ENCODE results near the gene RMND5B.

Gene RMND5B

DNA sequence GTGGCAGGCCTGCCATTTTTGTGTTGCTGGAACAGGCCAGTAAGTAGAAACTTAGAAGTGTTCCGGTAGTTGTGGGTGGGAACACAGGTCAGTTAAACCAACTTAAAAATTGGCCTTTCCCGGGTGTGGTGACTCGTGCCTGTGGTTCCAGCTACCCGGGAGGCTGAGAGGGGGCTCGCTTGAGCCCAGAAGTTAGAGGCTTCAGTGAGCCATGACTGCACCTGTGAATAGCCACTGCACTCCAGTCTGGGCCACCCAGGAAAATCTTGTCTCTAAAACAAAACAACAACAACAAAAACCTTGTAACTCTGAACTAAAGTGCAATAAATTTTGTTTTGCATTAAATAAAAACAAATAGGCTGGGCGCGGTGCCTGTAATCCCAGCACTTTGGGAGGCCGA, 24.3 kb downstream of the RMND5B start:
- DNase-seq: no peak
- in situ Hi-C loops (cut with MboI; ENCODE audit: low pct_unique_long_range_greater_than_20kb, low sequenced_read_pairs): loop anchor here (10.0 kb wide), 1 partner anchor 80 kb away; no protein-coding TSS in a partner anchor

DNA sequence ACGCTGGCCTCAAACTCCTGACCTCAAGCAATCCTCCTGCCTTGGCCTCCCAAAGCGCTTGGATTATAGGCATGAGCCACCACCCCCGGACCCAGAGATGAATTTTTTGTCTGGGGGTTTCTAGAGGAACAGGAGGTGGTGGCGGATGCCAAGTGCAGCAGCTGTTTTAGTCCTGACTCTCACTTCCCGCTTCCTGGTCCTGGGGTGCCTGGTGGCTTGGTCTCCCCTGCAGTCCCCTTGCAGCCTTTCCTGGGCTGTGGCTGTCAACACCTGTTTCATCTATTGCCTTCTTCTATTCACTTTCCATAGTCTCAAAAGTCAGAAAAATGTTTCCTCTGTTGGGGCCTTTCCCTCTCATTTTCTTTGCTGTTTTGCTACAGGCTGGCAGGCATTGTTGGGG, 29.4 kb downstream of the RMND5B start:
- no peak for DNase-seq
- in situ Hi-C loops (cut with MboI; ENCODE audit: low pct_unique_long_range_greater_than_20kb, low sequenced_read_pairs): no loop called here

DNA sequence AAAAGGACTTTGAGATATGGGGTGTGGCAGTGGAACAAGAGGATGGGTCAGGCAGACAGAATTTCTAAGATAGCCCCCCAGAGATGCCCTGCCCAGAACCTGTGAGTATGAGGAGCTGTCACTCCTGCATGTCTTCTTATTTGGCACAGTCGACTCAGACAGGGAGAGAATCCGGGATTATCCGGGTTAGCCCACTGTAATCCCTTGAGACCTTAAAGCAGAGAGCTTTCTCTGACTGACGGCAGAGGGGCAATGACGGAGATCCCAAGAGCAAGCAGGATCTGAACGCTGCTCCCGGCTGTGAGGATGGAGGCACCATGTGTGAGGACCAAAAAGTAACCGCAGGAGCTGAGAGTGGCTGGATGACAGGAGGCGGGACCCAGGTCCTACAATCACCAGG, 31.7 kb downstream of the RMND5B start:
- in situ Hi-C loops (cut with MboI; ENCODE audit: low pct_unique_long_range_greater_than_20kb, low sequenced_read_pairs): no loop called here
- no peak for DNase-seq

DNA sequence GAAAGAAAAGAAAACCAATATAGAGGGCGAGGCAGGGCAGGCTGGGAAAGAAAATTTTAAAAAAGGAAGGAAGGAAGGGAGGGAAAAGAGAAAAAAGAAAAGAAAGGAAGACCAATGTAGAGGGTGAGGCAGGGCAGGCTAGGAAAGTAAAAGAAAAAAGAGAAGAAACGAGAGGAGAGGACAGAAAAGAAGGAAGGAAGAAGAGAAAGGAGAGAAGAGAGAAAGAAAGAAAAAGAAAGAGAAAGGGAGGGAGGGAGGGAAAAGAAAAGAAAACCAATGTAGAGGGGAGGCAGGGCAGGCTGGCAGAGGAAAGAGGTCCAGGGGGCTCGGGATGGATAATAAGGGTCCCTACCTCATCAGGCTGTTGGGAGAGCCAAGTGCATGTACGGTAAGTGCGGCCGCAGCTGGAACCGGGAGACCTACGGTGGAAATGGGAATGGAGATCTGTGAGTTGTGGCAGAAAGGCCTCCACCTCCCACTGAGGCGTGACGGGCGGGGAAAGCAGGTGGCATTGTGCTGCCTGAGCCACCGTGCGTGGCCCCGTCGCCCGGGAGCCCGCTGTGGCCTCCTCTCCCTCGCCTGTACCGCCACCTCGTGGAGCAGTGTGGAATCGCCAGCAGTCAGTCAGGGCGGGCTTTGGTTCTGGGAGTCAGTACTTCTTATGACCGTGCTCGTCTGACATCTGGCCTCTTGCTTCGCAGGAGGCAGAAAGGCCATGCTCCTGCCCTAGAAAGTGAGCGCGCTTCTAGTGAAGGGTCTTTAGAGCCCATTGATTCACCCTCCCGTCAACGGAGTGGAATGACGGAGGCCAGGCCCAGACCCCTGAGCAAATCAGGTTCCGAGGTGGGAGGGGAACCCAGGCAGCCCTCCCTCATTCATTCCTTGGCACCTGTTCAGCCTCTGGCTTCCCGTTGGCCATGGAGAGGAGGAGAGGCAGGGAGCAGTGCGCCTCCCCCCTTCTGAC, 33.2 kb downstream of the RMND5B start:
- peak; percentile 92 for DNase-seq
- in situ Hi-C loops (cut with MboI; ENCODE audit: low pct_unique_long_range_greater_than_20kb, low sequenced_read_pairs): no loop called here

DNA sequence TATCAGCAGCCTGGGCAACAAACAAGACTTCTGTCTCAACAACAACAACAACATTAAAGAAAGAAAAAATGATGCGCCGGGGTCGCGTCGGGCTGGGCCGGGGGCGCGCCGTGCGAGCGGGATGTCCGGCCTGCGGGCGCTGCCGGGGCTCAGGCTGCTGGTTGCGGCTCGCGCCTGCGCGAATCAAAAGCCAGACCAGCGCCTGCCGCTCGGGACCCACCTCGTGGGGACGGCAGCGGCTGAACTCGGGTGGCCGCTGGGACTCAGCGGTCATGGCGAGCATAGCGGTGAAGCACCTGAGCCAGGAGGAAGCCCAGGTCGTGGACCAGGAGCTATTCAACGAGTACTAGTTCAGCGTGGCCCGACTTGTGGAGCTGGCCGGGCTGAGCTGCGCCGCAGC, 34.8 kb downstream of the RMND5B start:
- in situ Hi-C loops (cut with MboI; ENCODE audit: low pct_unique_long_range_greater_than_20kb, low sequenced_read_pairs): no loop called here
- no peak for DNase-seq

DNA sequence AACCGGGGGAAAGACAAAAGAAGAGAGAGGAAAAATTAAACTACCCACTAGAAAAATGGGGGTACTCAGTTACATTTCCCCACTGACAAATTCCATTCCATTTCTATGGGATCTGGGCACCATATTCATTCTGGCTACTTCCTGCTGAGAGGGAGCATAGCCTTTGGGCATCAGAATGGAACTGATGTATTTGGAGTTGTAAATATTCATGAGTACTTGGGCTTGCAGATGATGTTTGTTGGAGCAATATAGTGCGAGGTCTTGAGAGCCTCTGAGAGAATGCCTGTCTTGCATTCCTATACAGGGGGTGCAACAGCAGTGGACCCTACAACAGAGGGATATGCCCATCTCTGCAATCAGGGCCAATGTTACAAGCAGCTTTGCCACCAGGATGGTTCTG, 39.6 kb downstream of the RMND5B start:
- in situ Hi-C loops (cut with MboI; ENCODE audit: low pct_unique_long_range_greater_than_20kb, low sequenced_read_pairs): no loop called here
- DNase-seq: no peak

DNA sequence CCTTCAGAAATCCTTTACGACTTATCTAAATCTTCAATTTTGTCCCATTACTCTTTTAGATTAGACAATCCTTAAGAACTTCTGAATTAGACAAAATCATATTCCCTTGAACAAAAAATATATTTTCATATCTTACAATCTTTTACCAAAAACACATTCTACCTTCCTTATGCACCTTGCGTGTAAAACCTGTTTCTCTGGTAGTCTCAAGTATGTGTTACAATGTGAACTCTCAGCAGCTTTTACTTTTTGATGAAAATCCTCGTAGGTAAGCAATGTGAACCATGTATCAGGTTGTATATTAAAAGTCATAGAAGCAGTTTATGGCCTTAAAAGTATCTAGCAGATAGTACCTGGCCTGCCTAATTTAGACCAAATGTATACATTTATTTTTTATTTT, 43.6 kb downstream of the RMND5B start:
- no peak for DNase-seq
- in situ Hi-C loops (cut with MboI; ENCODE audit: low pct_unique_long_range_greater_than_20kb, low sequenced_read_pairs): no loop called here

DNA sequence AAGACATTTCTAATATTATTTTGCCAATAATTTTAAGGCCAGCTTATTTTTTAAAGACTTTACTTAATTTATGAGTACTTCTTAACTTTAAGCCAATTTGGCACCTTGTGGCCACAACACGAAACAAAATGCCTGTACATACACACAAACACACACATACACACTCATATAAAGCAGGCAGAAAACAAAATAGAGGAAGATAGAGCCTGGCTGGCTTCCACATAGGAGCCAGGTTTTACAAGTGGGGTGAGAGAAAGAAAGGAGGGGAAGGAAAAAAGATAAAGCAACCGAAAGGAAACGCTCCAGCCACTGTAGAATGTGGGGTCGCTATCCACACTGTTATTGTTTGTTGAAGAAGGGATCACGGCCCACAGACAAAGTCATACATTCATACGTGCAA, 46.0 kb downstream of the RMND5B start:
- DNase-seq: peak; percentile 43
- in situ Hi-C loops (cut with MboI; ENCODE audit: low pct_unique_long_range_greater_than_20kb, low sequenced_read_pairs): no loop called here

DNA sequence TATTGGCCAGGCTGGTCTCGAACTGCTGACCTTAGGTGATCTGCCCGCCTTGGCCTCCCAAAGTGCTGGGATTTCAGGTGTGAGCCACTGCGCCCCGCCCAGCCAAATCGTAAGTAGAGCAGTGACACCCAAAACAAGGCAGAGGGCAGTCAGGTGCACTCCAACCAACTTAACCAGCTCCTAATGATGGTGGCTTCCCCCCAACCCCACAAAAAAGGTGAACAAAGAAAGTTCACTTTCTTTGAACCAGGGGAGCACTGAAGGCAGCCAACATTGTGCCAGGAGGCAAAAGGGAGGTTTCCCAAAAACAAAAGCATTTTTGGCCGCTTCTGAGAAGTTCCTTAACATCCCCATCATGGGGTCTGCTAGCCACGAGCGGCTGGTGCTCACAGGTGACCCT, 46.8 kb downstream of the RMND5B start:
- DNase-seq: no peak
- in situ Hi-C loops (cut with MboI; ENCODE audit: low pct_unique_long_range_greater_than_20kb, low sequenced_read_pairs): no loop called here

DNA sequence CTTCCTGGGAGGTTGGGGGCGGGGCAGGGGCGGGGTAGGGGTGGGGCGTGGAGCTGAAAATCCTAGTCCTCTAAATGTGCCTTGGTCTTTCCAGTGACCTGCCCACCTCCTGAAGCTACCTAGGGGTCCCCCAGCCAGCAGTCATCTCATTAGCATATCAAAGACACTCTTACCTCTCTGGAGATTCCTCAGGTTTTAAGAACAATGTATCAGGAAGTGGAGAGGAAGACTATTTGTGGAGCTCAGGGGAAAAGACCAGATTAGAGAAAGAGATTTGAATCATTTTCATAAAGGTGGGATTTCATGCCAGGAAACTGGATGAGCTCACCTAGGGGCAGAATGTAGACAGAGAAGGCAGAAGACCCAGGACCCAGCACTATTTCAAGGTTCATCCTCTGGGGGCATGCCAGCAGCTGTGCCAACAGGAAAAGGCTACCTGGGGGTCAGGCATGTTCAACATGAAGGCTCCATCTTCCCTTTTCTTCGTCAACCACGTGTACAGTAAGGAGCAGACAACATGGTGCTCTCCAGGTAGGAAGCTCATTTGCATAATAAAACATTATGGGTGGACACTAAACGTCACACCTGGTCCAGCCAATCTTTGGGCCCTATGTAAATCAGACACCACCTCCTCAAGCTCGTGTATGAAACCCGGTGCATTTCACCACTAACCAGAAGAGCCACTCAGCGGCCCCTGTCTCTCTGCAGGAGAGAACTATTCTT, 49.5 kb downstream of the RMND5B start:
- DNase-seq: no peak
- in situ Hi-C loops (cut with MboI; ENCODE audit: low pct_unique_long_range_greater_than_20kb, low sequenced_read_pairs): no loop called here

DNA sequence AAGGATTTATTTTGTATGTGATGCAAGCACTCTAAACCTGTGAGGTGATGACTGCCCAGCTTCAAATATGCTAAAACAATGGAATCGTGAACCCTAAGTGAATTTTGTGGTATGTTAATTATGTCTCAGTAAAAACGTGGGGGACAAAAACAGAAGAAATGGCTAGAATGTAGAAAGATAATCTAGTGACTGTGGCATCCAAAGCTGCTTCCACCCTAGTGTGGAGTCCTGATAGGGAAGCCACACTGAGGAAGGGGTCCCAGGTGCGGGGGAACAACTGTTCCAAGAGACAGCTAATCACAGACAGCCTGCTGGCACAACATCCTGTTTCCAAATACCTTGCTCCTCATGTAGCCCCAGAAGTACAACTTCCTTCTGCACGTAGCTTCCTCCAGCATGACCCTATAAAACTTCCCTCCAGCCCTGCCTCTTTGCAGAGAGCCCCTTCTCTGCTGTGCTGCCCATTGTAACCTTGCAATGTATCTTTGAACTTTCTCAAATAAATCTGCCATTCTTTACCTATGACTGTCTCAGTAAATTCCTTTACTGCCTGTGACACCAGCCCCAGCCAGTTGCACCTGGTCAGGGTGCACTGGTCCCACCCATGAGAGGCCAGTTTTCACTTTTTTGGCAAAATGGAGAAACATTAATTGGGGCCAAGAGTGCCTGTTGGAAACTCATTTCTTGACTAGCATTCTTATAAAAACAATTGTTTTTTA, 51.5 kb downstream of the RMND5B start:
- in situ Hi-C loops (cut with MboI; ENCODE audit: low pct_unique_long_range_greater_than_20kb, low sequenced_read_pairs): no loop called here
- DNase-seq: peak; percentile 92

DNA sequence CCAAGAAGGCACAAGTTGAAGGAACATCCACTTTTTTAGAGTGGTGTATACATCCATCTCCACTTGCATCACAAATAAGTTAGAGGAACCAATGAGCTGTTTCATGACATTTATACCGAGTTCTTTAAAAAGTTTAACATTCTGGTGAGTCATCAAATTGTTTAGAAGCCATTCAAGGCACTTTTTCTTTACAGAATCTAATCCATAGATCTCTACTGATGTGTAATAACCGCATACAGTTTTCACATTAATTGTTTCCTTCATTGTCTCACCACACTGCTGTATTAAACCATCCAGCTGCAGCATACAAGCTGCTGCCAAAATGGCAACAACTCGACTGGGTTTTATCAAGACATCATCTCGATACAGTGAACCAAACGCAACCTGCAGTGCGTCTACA, 55.6 kb downstream of the RMND5B start:
- in situ Hi-C loops (cut with MboI; ENCODE audit: low pct_unique_long_range_greater_than_20kb, low sequenced_read_pairs): no loop called here
- no peak for DNase-seq

DNA sequence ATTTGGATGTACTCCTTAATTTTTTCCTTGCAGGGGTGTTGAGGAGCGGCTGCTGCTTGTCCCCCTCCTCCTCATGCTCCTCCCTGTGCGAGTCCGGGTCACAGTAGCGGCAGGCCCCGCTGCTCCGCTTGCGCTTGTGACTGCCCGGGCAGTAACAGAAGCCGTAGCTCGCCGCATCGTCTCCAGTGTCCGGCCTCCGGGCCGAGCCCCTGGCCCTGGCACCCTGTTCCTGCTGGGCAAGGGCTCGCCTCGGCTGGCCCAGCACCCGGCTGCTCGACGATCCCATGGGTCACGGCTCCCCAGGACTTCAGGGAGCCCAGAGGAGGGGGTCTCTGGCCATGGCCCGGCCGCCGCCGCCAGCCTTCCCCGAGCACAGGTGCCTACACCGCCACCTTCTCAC, 56.2 kb downstream of the RMND5B start, which contains the start of gene GMCL2:
TSS of gene GMCL2 (minus strand) at position 358 of the 400 bp plus-strand sequence. CDS start at position 286, 72 bp downstream.
- in situ Hi-C loops (cut with MboI; ENCODE audit: low pct_unique_long_range_greater_than_20kb, low sequenced_read_pairs): no loop called here
- DNase-seq: no peak

DNA sequence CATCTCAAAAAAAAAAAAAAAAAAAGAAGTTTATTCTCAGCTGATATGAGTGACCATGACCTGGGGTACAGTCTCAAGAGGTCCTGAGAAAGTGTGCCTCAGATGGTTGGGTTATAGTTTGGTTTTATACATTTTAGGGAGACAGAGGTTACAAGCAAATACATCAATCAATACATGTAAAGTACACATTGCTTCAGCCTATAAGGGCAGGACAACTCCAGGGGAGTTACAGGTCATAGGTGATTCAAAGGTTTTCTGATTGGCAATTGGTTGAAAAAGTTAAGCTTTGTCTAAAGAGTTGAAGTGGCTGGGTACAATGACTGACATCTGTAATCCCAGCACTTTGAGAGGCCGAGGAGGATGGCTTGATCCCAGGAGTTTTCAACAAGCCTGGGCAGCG, 58.6 kb downstream of the RMND5B start:
- DNase-seq: no peak
- in situ Hi-C loops (cut with MboI; ENCODE audit: low pct_unique_long_range_greater_than_20kb, low sequenced_read_pairs): no loop called here

DNA sequence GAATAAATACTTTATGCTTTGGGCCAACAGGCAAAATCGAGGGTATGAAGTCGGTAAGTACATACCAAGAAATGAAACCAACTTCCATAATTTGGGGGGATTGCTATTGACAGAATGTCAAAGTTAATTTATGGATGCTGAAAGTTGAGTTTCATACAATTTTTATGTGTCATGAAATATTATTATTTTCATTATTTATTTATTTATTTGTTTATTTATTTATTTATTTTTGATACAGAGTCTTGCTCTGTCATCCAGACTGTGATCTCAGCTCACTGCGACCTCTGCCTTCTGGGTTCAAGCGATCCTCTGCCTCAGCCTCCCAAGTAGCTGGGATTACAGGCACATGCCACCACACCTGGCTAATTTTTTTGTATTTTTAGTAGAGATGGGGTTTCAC, 60.8 kb downstream of the RMND5B start:
- in situ Hi-C loops (cut with MboI; ENCODE audit: low pct_unique_long_range_greater_than_20kb, low sequenced_read_pairs): no loop called here
- no peak for DNase-seq

DNA sequence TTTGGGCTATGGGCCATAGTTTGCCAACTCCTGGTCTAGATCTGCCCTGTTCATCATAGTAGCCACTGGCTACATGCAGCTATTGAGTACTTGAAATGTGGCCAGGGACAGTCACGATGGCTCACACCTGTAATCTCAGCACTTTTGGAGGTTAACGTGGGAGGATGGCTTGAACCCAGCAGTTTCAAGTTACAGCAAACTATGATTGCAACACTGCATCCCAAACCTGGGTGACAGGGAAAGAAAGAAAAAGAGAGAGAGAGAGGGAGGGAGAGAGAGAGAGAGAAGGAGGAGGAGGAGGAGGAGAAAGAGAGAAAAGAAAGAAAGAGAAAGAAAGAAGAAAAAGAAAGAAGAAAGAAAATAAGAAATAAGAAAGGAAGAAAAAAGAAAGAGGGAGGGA, 61.4 kb downstream of the RMND5B start:
- in situ Hi-C loops (cut with MboI; ENCODE audit: low pct_unique_long_range_greater_than_20kb, low sequenced_read_pairs): no loop called here
- DNase-seq: no peak

DNA sequence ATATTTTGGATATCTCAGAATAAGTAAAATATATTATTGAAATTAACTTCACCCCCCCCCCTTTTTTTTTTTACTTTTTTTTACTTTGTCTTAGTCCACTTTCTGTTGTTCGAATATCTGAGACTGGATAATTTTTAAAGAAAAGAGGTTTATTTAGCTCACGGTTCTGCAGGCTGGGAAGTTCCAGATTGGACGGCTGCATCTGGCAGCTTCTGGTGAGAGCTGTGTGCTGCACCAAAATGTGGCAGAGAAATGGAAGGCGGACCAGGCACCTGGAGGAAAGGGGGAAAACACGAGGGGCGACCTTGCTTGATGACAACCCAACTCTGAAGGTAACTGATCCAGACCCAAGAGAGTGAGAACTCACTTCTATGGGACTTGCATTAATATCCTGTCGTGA, 62.0 kb downstream of the RMND5B start:
- DNase-seq: no peak
- in situ Hi-C loops (cut with MboI; ENCODE audit: low pct_unique_long_range_greater_than_20kb, low sequenced_read_pairs): no loop called here

DNA sequence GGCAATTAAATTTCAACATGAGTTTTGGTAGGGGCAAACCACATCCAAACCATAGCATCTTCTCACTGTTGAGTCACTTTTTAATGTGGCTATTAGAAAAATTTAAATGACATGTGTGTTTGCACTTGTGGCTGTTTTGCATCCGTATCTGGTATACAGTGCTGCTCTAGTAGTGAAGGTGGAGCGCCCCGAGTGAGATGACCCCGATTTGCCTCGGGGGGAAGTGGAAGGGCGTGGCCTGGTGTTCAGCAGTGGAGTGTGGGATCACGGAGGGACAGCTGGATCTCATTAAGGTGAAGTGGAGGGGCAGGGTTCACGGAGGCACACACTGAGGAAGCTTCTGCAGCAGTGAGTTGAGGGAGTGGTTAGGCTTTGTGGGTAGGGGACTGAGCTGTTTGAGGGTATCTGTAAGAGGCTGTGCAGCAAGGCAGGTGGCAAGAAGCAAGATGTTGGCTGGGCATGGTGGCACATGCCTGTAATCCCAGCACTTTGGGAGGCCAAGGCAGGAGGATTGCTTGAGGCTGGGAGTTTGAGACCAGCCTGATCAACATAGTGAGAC, 62.5 kb downstream of the RMND5B start:
- in situ Hi-C loops (cut with MboI; ENCODE audit: low pct_unique_long_range_greater_than_20kb, low sequenced_read_pairs): no loop called here
- DNase-seq: no peak

DNA sequence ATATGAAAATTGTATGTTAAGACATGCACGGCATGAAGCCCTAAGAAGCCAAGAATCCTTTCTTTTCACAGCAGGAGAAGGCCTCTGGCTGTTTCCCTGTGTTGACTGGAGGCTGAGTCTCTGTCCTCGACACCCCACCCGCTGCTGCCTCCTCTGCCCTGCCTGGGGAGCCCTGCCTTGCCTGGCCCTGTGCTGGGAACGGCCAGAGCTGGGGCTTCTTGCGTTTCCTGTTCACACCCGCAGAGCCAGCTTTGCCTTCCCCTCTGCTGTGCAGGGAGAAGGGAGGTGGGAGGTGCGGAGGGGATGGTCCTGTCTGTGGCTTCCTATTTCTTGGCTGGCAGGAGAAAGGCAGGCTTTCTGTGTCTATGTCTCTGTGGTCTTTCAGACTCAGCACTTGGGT, 63.2 kb downstream of the RMND5B start:
- in situ Hi-C loops (cut with MboI; ENCODE audit: low pct_unique_long_range_greater_than_20kb, low sequenced_read_pairs): no loop called here
- peak; percentile 86 for DNase-seq
